Stimulated activated CD8-positive, alpha-beta memory T cell treated with anti-CD3 and anti-CD28 coated beads, Interleukin-7, amount 100 ng/mL, for 1 hour (primary cell): Measurements from ENCODE around the gene CCP110.

ENCODE experiments used
- DNase-seq, 2 donors: peaks; one replicate each; pipeline ENCODE4 v3.0.0-alpha.2; 2020; ENCODE audit warnings: low read depth in 2 of 2

CCP110 gene

GRCh38 chr16:19555186-19555937 lies 31.6 kb downstream of the CCP110 start, which contains the start of gene VPS35L:
VPS35L (plus strand) TSS chr16:19555703; CDS start chr16:19555730, 27 bp downstream.
- peak; percentile 91 to 93 for DNase-seq

GRCh38 chr16:19555938-19556771 lies 32.4 kb downstream of the CCP110 start:
- DNase-seq, result no peak

GRCh38 chr16:19559242-19559910 lies 35.6 kb downstream of the CCP110 start:
- DNase-seq, result no peak

GRCh38 chr16:19560078-19560477 lies 36.3 kb downstream of the CCP110 start:
- no peak for DNase-seq

- DNase-seq, result no peak
These were observed 39.6 kb downstream of the CCP110 start for GRCh38 chr16:19563377-19563776.

- no peak for DNase-seq
These were observed 42.6 kb downstream of the CCP110 start for GRCh38 chr16:19566362-19566761.

GRCh38 chr16:19567560-19567959 lies 43.8 kb downstream of the CCP110 start:
- no peak for DNase-seq

- no peak for DNase-seq
These were observed 50.3 kb downstream of the CCP110 start for GRCh38 chr16:19573997-19574396.

- no peak for DNase-seq
These were observed 50.9 kb downstream of the CCP110 start for GRCh38 chr16:19574615-19575014.

- DNase-seq, result no peak
These were observed 54.7 kb downstream of the CCP110 start for GRCh38 chr16:19578378-19578971.

- DNase-seq, result no peak
These were observed 58.5 kb downstream of the CCP110 start for GRCh38 chr16:19582050-19582831.

GRCh38 chr16:19583665-19584300 lies 60.0 kb downstream of the CCP110 start:
- no peak for DNase-seq

GRCh38 chr16:19588661-19589060 lies 64.9 kb downstream of the CCP110 start:
- DNase-seq, result no peak

- no peak for DNase-seq
These were observed 65.4 kb downstream of the CCP110 start for GRCh38 chr16:19589106-19589505.

GRCh38 chr16:19589771-19590302 lies 66.1 kb downstream of the CCP110 start:
- DNase-seq, result no peak

- DNase-seq, result no peak
These were observed 71.5 kb downstream of the CCP110 start for GRCh38 chr16:19595043-19595767.

- DNase-seq, result no peak
These were observed 75.2 kb downstream of the CCP110 start for GRCh38 chr16:19598805-19599510.

- no peak for DNase-seq
These were observed 76.4 kb downstream of the CCP110 start for GRCh38 chr16:19599968-19600716.
